Measurements from ENCODE around the gene LIN9.

The LIN9 gene

GRCh38 chr1:226292874-226293552, 16.0 kb downstream of the LIN9 start:
- TF ChIP-seq ZFX (IDR thresholded peaks at IDR 0.05): no peak
- TF ChIP-seq CTCF (conservative IDR thresholded peaks at IDR 0.05): no peak
- H3K27ac ChIP-seq: no peak overlapping the region

- TF ChIP-seq CTCF (conservative IDR thresholded peaks at IDR 0.05) (no peak), ZFX (IDR thresholded peaks at IDR 0.05) (no peak)
- H3K27ac ChIP-seq: no peak overlapping the region
Observed at GRCh38 chr1:226287587-226287986, 21.4 kb downstream of the LIN9 start.

- TF ChIP-seq ZFX (IDR thresholded peaks at IDR 0.05): no peak
- TF ChIP-seq CTCF (conservative IDR thresholded peaks at IDR 0.05): no peak
Observed at GRCh38 chr1:226281058-226281457, 27.9 kb downstream of the LIN9 start.

GRCh38 chr1:226279498-226279897, 29.5 kb downstream of the LIN9 start:
- no peak overlapping the region for H3K27ac ChIP-seq
- no peak for TF ChIP-seq CTCF (conservative IDR thresholded peaks at IDR 0.05)
- TF ChIP-seq ZFX (IDR thresholded peaks at IDR 0.05): no peak

More at GRCh38 chr1:226281058-226281457, 27.9 kb downstream of the LIN9 start:
- H3K27ac ChIP-seq: no peak overlapping the region

- H3K27ac ChIP-seq: no peak overlapping the region
- TF ChIP-seq CTCF (conservative IDR thresholded peaks at IDR 0.05) (no peak), ZFX (IDR thresholded peaks at IDR 0.05) (no peak)
Observed at GRCh38 chr1:226277897-226278296, 31.1 kb downstream of the LIN9 start.

- no peak overlapping the region for H3K27ac ChIP-seq
- no peak for TF ChIP-seq CTCF (conservative IDR thresholded peaks at IDR 0.05)
- no peak for TF ChIP-seq ZFX (IDR thresholded peaks at IDR 0.05)
Observed at GRCh38 chr1:226276987-226277386, 32.0 kb downstream of the LIN9 start.

GRCh38 chr1:226276077-226276682, 32.8 kb downstream of the LIN9 start:
- H3K27ac ChIP-seq: no peak overlapping the region
- TF ChIP-seq CTCF (conservative IDR thresholded peaks at IDR 0.05) (no peak), ZFX (IDR thresholded peaks at IDR 0.05) (no peak)
